ENCODE results near the gene TM9SF4.

- TF ChIP-seq CTCF (IDR thresholded peaks at IDR 0.05 in 4 of 5, conservative IDR thresholded peaks at IDR 0.05 in 1 of 5) (no peak), POLR2A (IDR thresholded peaks at IDR 0.05) (no peak)
Observed at GRCh38 chr20:32215729-32216128, 106.2 kb downstream of the TM9SF4 start.
